KOPT-K1 (cell line): ENCODE data around the gene PCDHGB7.
"Not testable (repeated sequence)": the region's sequence is repeated elsewhere in the genome, so short reads cannot be mapped to it uniquely, and the experiment has no call there.

Source experiments
- H3K27ac ChIP-seq: fragments of 200-600 bp; sonication (generic); 2 replicates; pipeline ENCODE4 v1.5.1; 2016; ENCODE audit warnings: antibody characterized with exemption, mild to moderate bottlenecking, low read depth, low read length; ENCODE audit not compliant: poor library complexity, severe bottlenecking
- H3K36me3 ChIP-seq: fragments of 200-600 bp; sonication (generic); 2 replicates; pipeline ENCODE4 v1.5.1; 2017; ENCODE audit warnings: antibody characterized with exemption, mild to moderate bottlenecking, low read length, moderate library complexity; ENCODE audit not compliant: insufficient read depth
- H3K9me3 ChIP-seq: fragments of 200-600 bp; sonication (generic); 2 replicates; pipeline ENCODE4 v1.5.1; 2017; ENCODE audit warnings: antibody characterized with exemption, low read length, mild to moderate bottlenecking; ENCODE audit not compliant: insufficient read depth, poor library complexity, severe bottlenecking

PCDHGB7 gene

DNA sequence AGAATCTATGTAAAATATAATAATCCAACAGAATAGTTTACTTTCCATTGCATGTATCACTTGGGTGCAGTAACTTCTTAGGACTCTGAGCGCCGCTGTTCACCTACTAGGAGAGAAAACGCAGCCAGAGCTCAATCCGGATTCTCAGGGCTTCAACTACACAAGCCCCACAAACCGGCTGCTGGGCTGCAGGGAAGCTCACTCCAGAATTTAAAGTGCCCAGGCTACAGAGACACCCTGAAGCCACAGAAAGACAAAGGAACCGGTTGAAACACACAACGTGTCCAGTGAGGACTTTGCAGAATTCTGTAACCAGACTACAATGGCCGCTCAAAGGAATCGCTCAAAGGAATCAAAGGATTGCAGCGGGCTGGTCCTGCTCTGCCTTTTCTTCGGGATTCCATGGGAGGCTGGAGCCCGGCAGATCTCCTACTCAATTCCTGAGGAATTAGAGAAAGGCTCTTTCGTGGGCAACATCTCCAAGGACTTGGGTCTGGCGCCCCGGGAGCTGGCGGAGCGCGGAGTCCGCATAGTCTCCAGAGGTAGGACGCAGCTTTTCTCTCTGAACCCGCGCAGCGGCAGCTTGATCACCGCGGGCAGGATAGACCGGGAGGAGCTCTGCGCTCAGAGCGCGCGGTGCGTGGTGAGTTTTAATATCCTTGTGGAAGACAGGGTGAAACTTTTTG, 4.5 kb upstream of the PCDHGB7 start, which contains the start of gene PCDHGA10:
Gene PCDHGA10 (plus strand): TSS at position 134 of the 686 bp plus-strand sequence. CDS start 189 bp downstream, at position 323.
- no peaks in the 10 kb centered on the region for H3K9me3 ChIP-seq

DNA sequence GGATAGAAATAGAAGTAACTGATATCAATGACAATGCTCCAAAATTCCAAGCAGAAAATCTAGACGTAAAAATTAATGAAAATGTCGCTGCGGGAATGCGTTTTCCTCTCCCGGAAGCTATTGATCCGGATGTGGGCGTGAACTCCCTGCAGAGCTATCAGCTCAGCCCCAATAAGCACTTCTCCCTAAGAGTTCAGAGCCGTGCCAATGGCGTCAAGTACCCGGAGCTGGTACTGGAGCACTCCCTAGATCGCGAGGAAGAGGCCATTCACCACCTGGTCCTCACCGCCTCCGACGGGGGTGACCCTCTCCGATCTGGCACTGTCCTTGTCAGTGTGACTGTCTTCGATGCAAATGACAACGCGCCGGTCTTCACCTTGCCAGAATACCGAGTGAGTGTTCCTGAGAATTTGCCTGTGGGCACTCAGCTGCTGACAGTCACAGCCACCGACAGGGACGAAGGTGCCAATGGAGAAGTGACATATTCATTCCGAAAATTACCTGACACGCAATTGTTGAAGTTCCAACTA, 3.9 kb upstream of the PCDHGB7 start:
- Histone ChIP-seq H3K27ac (no peak overlapping the region), H3K9me3 (no peaks in the 10 kb centered on the region), H3K36me3 (no peaks in the 10 kb centered on the region)

More for the DNA sequence above, 4.5 kb upstream of the PCDHGB7 start, which contains the start of gene PCDHGA10:
- H3K36me3 ChIP-seq: no peaks in the 10 kb centered on the region
- no peak within 1 kb of the TSS for H3K27ac ChIP-seq

DNA sequence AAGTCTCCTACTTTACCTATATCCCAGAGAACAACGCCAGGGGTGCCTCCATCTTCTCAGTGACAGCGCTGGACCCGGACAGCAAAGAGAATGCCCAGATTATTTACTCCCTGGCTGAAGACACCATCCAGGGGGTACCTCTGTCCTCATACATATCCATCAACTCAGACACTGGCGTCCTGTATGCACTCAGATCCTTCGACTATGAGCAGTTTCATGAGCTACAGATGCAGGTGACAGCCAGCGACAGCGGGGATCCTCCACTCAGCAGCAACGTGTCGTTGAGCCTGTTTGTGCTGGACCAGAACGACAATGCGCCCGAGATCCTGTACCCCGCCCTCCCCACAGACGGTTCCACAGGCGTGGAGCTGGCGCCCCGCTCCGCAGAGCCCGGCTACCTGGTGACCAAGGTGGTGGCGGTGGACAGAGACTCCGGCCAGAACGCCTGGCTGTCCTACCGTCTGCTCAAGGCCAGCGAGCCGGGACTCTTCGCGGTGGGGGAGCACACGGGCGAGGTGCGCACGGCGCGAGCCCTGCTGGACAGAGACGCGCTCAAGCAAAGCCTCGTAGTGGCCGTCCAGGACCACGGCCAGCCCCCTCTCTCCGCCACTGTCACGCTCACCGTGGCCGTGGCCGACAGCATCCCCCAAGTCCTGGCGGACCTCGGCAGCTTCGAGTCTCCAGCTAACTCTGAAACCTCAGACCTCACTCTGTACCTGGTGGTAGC, 2.8 kb upstream of the PCDHGB7 start:
- not testable (repeated sequence) for H3K27ac ChIP-seq, H3K36me3 ChIP-seq, H3K9me3 ChIP-seq

DNA sequence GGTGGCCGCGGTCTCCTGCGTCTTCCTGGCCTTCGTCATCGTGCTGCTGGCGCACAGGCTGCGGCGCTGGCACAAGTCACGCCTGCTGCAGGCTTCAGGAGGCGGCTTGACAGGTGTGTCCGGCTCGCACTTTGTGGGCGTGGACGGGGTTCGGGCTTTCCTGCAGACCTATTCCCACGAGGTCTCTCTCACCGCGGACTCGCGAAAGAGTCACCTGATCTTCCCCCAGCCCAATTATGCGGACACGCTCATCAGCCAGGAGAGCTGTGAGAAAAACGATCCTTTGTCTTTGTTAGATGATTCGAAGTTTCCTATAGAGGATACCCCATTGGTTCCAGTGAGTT, 2.2 kb upstream of the PCDHGB7 start:
- not testable (repeated sequence) for H3K36me3 ChIP-seq, H3K27ac ChIP-seq
- peaks cover 11% of the 10 kb centered on the region for H3K9me3 ChIP-seq

- peaks cover 20% of the 10 kb centered on the region for H3K9me3 ChIP-seq
- no peak overlapping the region for H3K27ac ChIP-seq
- no peaks in the 10 kb centered on the region for H3K36me3 ChIP-seq
Observed at GRCh38 chr5:141419074-141419880, 1.8 kb downstream of the PCDHGB7 start.

DNA sequence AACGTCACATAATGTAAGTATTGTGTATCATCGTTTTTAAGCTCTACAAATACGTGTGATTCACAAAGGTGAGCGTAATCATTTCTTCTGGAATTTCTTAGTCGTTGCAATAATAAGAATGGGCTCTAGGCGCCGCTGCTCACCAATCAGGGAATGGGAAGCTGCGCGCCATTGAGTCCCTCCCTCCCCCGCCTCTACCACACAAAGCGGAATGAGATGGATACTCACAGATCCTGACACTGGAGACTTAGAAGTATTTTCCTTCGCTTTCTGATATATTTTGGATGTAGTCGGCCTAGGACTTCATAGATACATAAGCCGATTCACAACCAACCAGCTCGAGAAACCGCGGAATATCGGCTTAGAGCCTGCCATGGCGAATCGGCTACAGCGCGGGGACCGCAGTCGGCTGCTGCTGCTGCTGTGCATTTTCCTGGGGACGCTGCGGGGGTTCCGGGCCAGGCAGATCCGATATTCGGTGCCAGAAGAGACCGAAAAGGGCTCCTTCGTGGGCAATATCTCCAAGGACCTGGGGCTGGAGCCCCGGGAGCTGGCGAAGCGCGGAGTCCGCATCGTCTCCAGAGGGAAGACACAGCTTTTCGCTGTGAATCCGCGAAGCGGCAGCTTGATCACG, 3.5 kb downstream of the PCDHGB7 start, which contains the start of gene PCDHGA11:
Gene PCDHGA11 (plus strand): TSS at position 197 of the 634 bp plus-strand sequence. CDS start 177 bp downstream, at position 374.
- Histone ChIP-seq H3K36me3 (no peaks in the 10 kb centered on the region), H3K27ac (no peak within 1 kb of the TSS), H3K9me3 (peaks cover 22% of the 10 kb centered on the region)

DNA sequence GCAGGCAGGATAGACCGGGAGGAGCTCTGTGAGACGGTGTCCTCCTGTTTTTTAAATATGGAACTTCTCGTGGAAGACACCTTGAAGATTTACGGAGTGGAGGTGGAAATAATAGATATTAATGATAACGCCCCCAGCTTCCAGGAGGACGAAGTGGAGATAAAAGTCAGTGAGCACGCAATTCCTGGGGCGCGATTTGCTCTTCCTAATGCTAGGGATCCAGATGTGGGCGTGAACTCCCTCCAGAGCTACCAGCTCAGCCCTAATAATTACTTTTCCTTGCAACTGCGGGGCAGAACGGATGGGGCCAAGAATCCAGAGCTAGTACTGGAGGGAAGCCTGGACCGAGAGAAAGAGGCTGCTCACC, 4.0 kb downstream of the PCDHGB7 start:
- no peaks in the 10 kb centered on the region for H3K36me3 ChIP-seq
- H3K9me3 ChIP-seq: peaks cover 24% of the 10 kb centered on the region
- no peak overlapping the region for H3K27ac ChIP-seq

DNA sequence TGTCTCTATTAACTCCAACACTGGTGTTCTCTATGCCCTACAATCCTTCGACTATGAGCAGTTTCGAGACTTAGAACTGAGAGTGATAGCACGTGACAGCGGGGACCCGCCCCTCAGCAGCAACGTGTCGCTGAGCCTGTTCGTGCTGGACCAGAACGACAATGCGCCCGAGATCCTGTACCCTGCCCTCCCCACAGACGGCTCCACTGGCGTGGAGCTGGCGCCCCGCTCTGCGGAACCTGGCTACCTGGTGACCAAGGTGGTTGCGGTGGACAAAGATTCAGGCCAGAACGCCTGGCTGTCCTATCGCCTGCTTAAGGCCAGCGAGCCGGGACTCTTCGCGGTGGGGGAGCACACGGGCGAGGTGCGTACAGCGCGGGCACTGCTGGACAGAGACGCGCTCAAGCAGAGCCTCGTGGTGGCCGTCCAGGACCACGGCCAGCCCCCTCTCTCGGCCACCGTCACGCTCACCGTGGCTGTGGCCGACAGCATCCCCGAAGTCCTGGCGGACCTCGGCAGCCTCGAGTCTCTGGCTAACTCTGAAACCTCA, 5.3 kb downstream of the PCDHGB7 start:
- Histone ChIP-seq H3K27ac (no peak overlapping the region), H3K36me3 (no peaks in the 10 kb centered on the region), H3K9me3 (peaks cover 30% of the 10 kb centered on the region)

GRCh38 chr5:141427783-141428426, 10.4 kb downstream of the PCDHGB7 start:
- no peaks in the 10 kb centered on the region for H3K36me3 ChIP-seq
- no peak overlapping the region for H3K27ac ChIP-seq
- peaks cover 40% of the 10 kb centered on the region for H3K9me3 ChIP-seq

DNA sequence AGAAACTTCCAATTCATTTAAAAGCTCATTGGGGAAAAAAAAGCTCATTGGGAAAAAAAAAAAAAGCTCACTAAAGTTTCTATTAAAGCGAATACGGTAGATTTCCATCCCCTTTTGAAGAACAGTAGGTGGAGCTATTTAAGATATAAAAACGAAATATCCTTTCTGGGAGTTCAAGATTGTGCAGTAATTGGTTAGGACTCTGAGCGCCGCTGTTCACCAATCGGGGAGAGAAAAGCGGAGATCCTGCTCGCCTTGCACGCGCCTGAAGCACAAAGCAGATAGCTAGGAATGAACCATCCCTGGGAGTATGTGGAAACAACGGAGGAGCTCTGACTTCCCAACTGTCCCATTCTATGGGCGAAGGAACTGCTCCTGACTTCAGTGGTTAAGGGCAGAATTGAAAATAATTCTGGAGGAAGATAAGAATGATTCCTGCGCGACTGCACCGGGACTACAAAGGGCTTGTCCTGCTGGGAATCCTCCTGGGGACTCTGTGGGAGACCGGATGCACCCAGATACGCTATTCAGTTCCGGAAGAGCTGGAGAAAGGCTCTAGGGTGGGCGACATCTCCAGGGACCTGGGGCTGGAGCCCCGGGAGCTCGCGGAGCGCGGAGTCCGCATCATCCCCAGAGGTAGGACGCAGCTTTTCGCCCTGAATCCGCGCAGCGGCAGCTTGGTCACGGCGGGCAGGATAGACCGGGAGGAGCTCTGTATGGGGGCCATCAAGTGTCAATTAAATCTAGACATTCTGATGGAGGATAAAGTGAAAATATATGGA, 13.0 kb downstream of the PCDHGB7 start, which contains the start of gene PCDHGA12:
Gene PCDHGA12 (plus strand): TSS at position 176 of the 782 bp plus-strand sequence. CDS start 253 bp downstream, at position 429.
- Histone ChIP-seq H3K36me3 (no peaks in the 10 kb centered on the region), H3K9me3 (peaks cover 38% of the 10 kb centered on the region), H3K27ac (no peak within 1 kb of the TSS)

DNA sequence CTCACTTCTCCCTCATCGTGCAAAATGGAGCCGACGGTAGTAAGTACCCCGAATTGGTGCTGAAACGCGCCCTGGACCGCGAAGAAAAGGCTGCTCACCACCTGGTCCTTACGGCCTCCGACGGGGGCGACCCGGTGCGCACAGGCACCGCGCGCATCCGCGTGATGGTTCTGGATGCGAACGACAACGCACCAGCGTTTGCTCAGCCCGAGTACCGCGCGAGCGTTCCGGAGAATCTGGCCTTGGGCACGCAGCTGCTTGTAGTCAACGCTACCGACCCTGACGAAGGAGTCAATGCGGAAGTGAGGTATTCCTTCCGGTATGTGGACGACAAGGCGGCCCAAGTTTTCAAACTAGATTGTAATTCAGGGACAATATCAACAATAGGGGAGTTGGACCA, 13.8 kb downstream of the PCDHGB7 start:
- Histone ChIP-seq H3K36me3 (no peaks in the 10 kb centered on the region), H3K27ac (no peak overlapping the region), H3K9me3 (peaks cover 33% of the 10 kb centered on the region)

DNA sequence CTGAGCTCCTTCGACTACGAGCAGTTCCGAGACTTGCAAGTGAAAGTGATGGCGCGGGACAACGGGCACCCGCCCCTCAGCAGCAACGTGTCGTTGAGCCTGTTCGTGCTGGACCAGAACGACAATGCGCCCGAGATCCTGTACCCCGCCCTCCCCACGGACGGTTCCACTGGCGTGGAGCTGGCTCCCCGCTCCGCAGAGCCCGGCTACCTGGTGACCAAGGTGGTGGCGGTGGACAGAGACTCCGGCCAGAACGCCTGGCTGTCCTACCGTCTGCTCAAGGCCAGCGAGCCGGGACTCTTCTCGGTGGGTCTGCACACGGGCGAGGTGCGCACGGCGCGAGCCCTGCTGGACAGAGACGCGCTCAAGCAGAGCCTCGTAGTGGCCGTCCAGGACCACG, 14.8 kb downstream of the PCDHGB7 start:
- H3K36me3 ChIP-seq, H3K27ac ChIP-seq: not testable (repeated sequence)
- H3K9me3 ChIP-seq: peaks cover 32% of the 10 kb centered on the region

DNA sequence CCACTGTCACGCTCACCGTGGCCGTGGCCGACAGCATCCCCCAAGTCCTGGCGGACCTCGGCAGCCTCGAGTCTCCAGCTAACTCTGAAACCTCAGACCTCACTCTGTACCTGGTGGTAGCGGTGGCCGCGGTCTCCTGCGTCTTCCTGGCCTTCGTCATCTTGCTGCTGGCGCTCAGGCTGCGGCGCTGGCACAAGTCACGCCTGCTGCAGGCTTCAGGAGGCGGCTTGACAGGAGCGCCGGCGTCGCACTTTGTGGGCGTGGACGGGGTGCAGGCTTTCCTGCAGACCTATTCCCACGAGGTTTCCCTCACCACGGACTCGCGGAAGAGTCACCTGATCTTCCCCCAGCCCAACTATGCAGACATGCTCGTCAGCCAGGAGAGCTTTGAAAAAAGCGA, 15.2 kb downstream of the PCDHGB7 start:
- not testable (repeated sequence) for H3K36me3 ChIP-seq, H3K27ac ChIP-seq
- H3K9me3 ChIP-seq: peaks cover 28% of the 10 kb centered on the region
